ENCODE results near the gene OPRM1. TPM values are rescaled to one million over a fixed set of nuclear protein-coding genes. Genes with fewer than 3 reads are reported as not detected.

The OPRM1 gene
- total RNA-seq, 1 donor from 2014 or later, result not detected

GRCh38 chr6:154227862-154228520 lies 189.0 kb downstream of the OPRM1 start:
- Mint-ChIP-seq H3K4me3 (no peak overlapping the region), H3K27me3 (ENCODE audit: insufficient read depth, low read depth) (no peaks in the 10 kb centered on the region), H3K9me3 (no peaks in the 10 kb centered on the region), H3K27ac (no peak overlapping the region), H3K36me3 (no peaks in the 10 kb centered on the region), H3K4me1 (no peaks in the 10 kb centered on the region)
- TF ChIP-seq EZH2 (IDR thresholded peaks at IDR 0.05) (no peak), CTCF (IDR thresholded peaks at IDR 0.05) (no peak), EZH2phosphoT487 (IDR thresholded peaks at IDR 0.05) (no peak)
- Histone ChIP-seq H3K9me3 (ENCODE audit: low read depth) (no peaks in the 10 kb centered on the region), H3K79me2 (ENCODE audit: low read depth) (no peaks in the 10 kb centered on the region), H2AFZ (replicated peaks) (no peak overlapping the region), H3K4me2 (no peak overlapping the region), H3K36me3 (no peaks in the 10 kb centered on the region), H3K4me3 (no peak overlapping the region), H3K4me1 (no peaks in the 10 kb centered on the region), H3K27ac (no peak overlapping the region), H3K9ac (no peak overlapping the region), H3F3A (ENCODE audit: low read depth) (no peaks in the 10 kb centered on the region), H4K20me1 (ENCODE audit: low read depth) (no peaks in the 10 kb centered on the region), H3K27me3 (no peaks in the 10 kb centered on the region)
- no peak for DNase-seq (ENCODE audit: low spot score)

GRCh38 chr6:154228521-154228905 lies 189.5 kb downstream of the OPRM1 start:
- no peaks in the 10 kb centered on the region for H3K4me1 ChIP-seq
- no peak overlapping the region for H3K4me2 ChIP-seq
- Mint-ChIP-seq H3K36me3 (no peaks in the 10 kb centered on the region), H3K4me3 (no peak overlapping the region), H3K9me3 (no peaks in the 10 kb centered on the region), H3K27ac (no peak overlapping the region), H3K27me3 (ENCODE audit: insufficient read depth, low read depth) (no peaks in the 10 kb centered on the region), H3K4me1 (no peaks in the 10 kb centered on the region)
- H3K9me3 ChIP-seq (ENCODE audit: low read depth), result no peaks in the 10 kb centered on the region
- no peak overlapping the region for H3K27ac ChIP-seq
- H3K79me2 ChIP-seq (ENCODE audit: low read depth), result no peaks in the 10 kb centered on the region
- TF ChIP-seq CTCF (IDR thresholded peaks at IDR 0.05) (no peak), EZH2 (IDR thresholded peaks at IDR 0.05) (no peak), EZH2phosphoT487 (IDR thresholded peaks at IDR 0.05) (no peak)
- H2AFZ ChIP-seq (replicated peaks), result no peak overlapping the region
- no peaks in the 10 kb centered on the region for H3F3A ChIP-seq (ENCODE audit: low read depth)
- no peak overlapping the region for H3K9ac ChIP-seq
- no peak for DNase-seq (ENCODE audit: low spot score)
- H3K27me3 ChIP-seq, result no peaks in the 10 kb centered on the region
- no peaks in the 10 kb centered on the region for H4K20me1 ChIP-seq (ENCODE audit: low read depth)
- no peaks in the 10 kb centered on the region for H3K36me3 ChIP-seq
- no peak overlapping the region for H3K4me3 ChIP-seq

- H3K4me3 Mint-ChIP-seq, result no peak overlapping the region
- no peaks in the 10 kb centered on the region for H4K20me1 ChIP-seq (ENCODE audit: low read depth)
- no peak overlapping the region for H3K9ac ChIP-seq
- no peak overlapping the region for H2AFZ ChIP-seq (replicated peaks)
- H3K9me3 ChIP-seq (ENCODE audit: low read depth), result no peaks in the 10 kb centered on the region
- no peaks in the 10 kb centered on the region for H3K4me1 Mint-ChIP-seq
- no peak overlapping the region for H3K27ac Mint-ChIP-seq
- no peaks in the 10 kb centered on the region for H3K36me3 ChIP-seq
- H3K4me3 ChIP-seq, result no peak overlapping the region
- H3F3A ChIP-seq (ENCODE audit: low read depth), result no peaks in the 10 kb centered on the region
- H3K4me1 ChIP-seq, result no peaks in the 10 kb centered on the region
- no peaks in the 10 kb centered on the region for H3K27me3 ChIP-seq
- no peaks in the 10 kb centered on the region for H3K9me3 Mint-ChIP-seq
- no peaks in the 10 kb centered on the region for H3K79me2 ChIP-seq (ENCODE audit: low read depth)
- no peaks in the 10 kb centered on the region for H3K36me3 Mint-ChIP-seq
- H3K27me3 Mint-ChIP-seq (ENCODE audit: insufficient read depth, low read depth), result no peaks in the 10 kb centered on the region
- TF ChIP-seq CTCF (IDR thresholded peaks at IDR 0.05) (no peak), EZH2phosphoT487 (IDR thresholded peaks at IDR 0.05) (no peak), EZH2 (IDR thresholded peaks at IDR 0.05) (no peak)
- H3K27ac ChIP-seq, result no peak overlapping the region
- no peak overlapping the region for H3K4me2 ChIP-seq
- no peak for DNase-seq (ENCODE audit: low spot score)
Measured at GRCh38 chr6:154229786-154230185, 190.7 kb downstream of the OPRM1 start.
